GM19240 (cell line): ENCODE results near the gene XAB2.

ENCODE experiments used
- DNase-seq: peaks from one replicate; pipeline ENCODE4 v3.0.0; 2011; ENCODE audit warnings: low spot score; ENCODE audit not compliant: insufficient read length

XAB2 gene

GRCh38 chr19:7633698-7634097, 4.4 kb upstream of the XAB2 start, which contains the start of gene PCP2:
Gene PCP2, minus strand, starts transcription at chr19:7633719. Its CDS starts 262 bp downstream, at chr19:7633457.
- DNase-seq = no peak

- DNase-seq = no peak
Observed at GRCh38 chr19:7632340-7633203, 3.2 kb upstream of the XAB2 start.

- no peak for DNase-seq
Observed at GRCh38 chr19:7631577-7631976, 2.2 kb upstream of the XAB2 start.

- DNase-seq = no peak
Observed at GRCh38 chr19:7628589-7629311, 595 bp downstream of the XAB2 start.

GRCh38 chr19:7627166-7627565, 2.2 kb downstream of the XAB2 start:
- no peak for DNase-seq

GRCh38 chr19:7625763-7626372, 3.5 kb downstream of the XAB2 start:
- DNase-seq = no peak

- DNase-seq = no peak
Observed at GRCh38 chr19:7624810-7625209, 4.5 kb downstream of the XAB2 start.

GRCh38 chr19:7623725-7624603, 5.4 kb downstream of the XAB2 start:
- no peak for DNase-seq

GRCh38 chr19:7622933-7623685, 6.2 kb downstream of the XAB2 start:
- DNase-seq = no peak

- no peak for DNase-seq
Observed at GRCh38 chr19:7620442-7621412, 8.6 kb downstream of the XAB2 start.

GRCh38 chr19:7619671-7620441, 9.5 kb downstream of the XAB2 start:
- DNase-seq = no peak

GRCh38 chr19:7618771-7619510, 10.4 kb downstream of the XAB2 start:
- no peak for DNase-seq

- DNase-seq = no peak
Observed at GRCh38 chr19:7618348-7618747, 11.0 kb downstream of the XAB2 start.

GRCh38 chr19:7617735-7618134, 11.6 kb downstream of the XAB2 start:
- DNase-seq = no peak

GRCh38 chr19:7617172-7617571, 12.2 kb downstream of the XAB2 start:
- no peak for DNase-seq

GRCh38 chr19:7614859-7615741, 14.2 kb downstream of the XAB2 start:
- DNase-seq = no peak
